WTC11 (cell line): ENCODE measurements around the gene MEX3D.

Experiments used
- CREB1 ChIP-seq: sonication (generic); formaldehyde crosslinking; IDR thresholded peaks from 2 replicates; pipeline ENCODE4 v1.8.0; 2023; ENCODE audit warnings: mild to moderate bottlenecking, missing genetic modification reagents
- CTCF ChIP-seq: fragments of 200-600 bp; IDR thresholded peaks from 2 replicates; pipeline ENCODE4 v1.8.0; 2022; ENCODE audit warnings: antibody characterized with exemption
- FOXJ3 ChIP-seq: sonication (generic); formaldehyde crosslinking; IDR thresholded peaks from 2 replicates; pipeline ENCODE4 v1.9.0; 2021; ENCODE audit warnings: missing genetic modification reagents, mild to moderate bottlenecking, borderline replicate concordance
- GABPB1 ChIP-seq: sonication (generic); formaldehyde crosslinking; IDR thresholded peaks from 2 replicates; pipeline ENCODE4 v1.8.1; 2023; ENCODE audit warnings: mild to moderate bottlenecking, missing genetic modification reagents
- IRF2 ChIP-seq: sonication (generic); formaldehyde crosslinking; IDR thresholded peaks from 2 replicates; pipeline ENCODE4 v1.8.0; 2022; ENCODE audit warnings: low read depth, missing genetic modification reagents, borderline replicate concordance
- SP1 ChIP-seq: sonication (generic); formaldehyde crosslinking; conservative IDR thresholded peaks from 2 replicates; pipeline ENCODE4 v1.8.1; 2022; ENCODE audit warnings: missing genetic modification reagents
- STAT6 ChIP-seq: sonication (generic); formaldehyde crosslinking; conservative IDR thresholded peaks from 2 replicates; pipeline ENCODE4 v1.8.1; 2023; ENCODE audit warnings: mild to moderate bottlenecking, low read depth, missing genetic modification reagents, moderate library complexity
- TEAD1 ChIP-seq: sonication (generic); formaldehyde crosslinking; IDR thresholded peaks from 2 replicates; pipeline ENCODE4 v1.8.0; 2022; ENCODE audit warnings: mild to moderate bottlenecking, missing genetic modification reagents
- TEAD4 ChIP-seq: sonication (generic); formaldehyde crosslinking; IDR thresholded peaks from 2 replicates; pipeline ENCODE4 v1.8.0; 2022; ENCODE audit warnings: mild to moderate bottlenecking, missing genetic modification reagents
- ZNF121 ChIP-seq: sonication (generic); formaldehyde crosslinking; IDR thresholded peaks from 2 replicates; pipeline ENCODE4 v1.8.0; 2023; ENCODE audit warnings: missing genetic modification reagents
- ZNF425 ChIP-seq: fragments of 250-450 bp; sonication (Bioruptor Pico); conservative IDR thresholded peaks from 2 replicates; pipeline ENCODE4 v1.9.0; 2021; ENCODE audit warnings: mild to moderate bottlenecking

GRCh38 chr19:1585243-1585580 is 17.1 kb upstream of the MEX3D start:
- TF ChIP-seq CTCF (no peak), IRF2 (CRISPR knock-in tag) (no peak), FOXJ3 (no peak), CREB1 (CRISPR knock-in tag) (no peak), GABPB1 (CRISPR knock-in tag) (no peak), TEAD1 (CRISPR knock-in tag) (no peak), ZNF121 (CRISPR knock-in tag) (no peak), STAT6 (no peak), ZNF425 (CRISPR knock-in tag) (no peak), SP1 (no peak), TEAD4 (CRISPR knock-in tag) (no peak)
